ENCODE data around the gene SNRNP70. TPM values are rescaled to one million over a fixed set of nuclear protein-coding genes. Genes with fewer than 3 reads are reported as not detected.

The SNRNP70 gene
- total and polyA plus RNA-seq, 2 of the 13 experiments (the other 11 are each of a cell fraction or from before 2014, with no cell fraction given) = 150 to 210 TPM

- TF ChIP-seq ZFP36 (IDR thresholded peaks at IDR 0.05; ENCODE audit: borderline replicate concordance, low read depth, low read length, partially characterized antibody) (no peak), POLR2A (IDR thresholded peaks at IDR 0.05; ENCODE audit: insufficient read depth in 1 of 2, low read depth in 2 of 2, low read length in 2 of 2) (peak; percentile 56 to 80), PAF1 (CRISPR knock-in tag; IDR thresholded peaks at IDR 0.05) (no peak), EHMT2 (IDR thresholded peaks at IDR 0.05; ENCODE audit: borderline replicate concordance, low read depth, low read length) (no peak), ISL2 (CRISPR knock-in tag; IDR thresholded peaks at IDR 0.05) (peak; percentile 62; the same call in 1 of the 2 replicates), THRA (CRISPR knock-in tag; IDR thresholded peaks at IDR 0.05; ENCODE audit: borderline replicate concordance) (no peak; the same call in 1 of the 2 replicates), ONECUT2 (CRISPR knock-in tag; IDR thresholded peaks at IDR 0.05) (no peak), ZBTB1 (CRISPR knock-in tag; IDR thresholded peaks at IDR 0.05; ENCODE audit: borderline replicate concordance) (no peak), NBN (conservative IDR thresholded peaks at IDR 0.05) (no peak), FOXJ3 (CRISPR knock-in tag; IDR thresholded peaks at IDR 0.05; ENCODE audit: borderline replicate concordance) (no peak), SRY (CRISPR knock-in tag; IDR thresholded peaks at IDR 0.05) (peak; percentile 58; the same call in 1 of the 2 replicates), MTF2 (CRISPR knock-in tag; IDR thresholded peaks at IDR 0.05; ENCODE audit: borderline replicate concordance) (no peak), ZMYM2 (CRISPR knock-in tag; IDR thresholded peaks at IDR 0.05) (peak; percentile 69; the same call in 1 of the 2 replicates), ATF3 (CRISPR knock-in tag; IDR thresholded peaks at IDR 0.05) (peak; percentile 86), THAP9 (CRISPR knock-in tag; IDR thresholded peaks at IDR 0.05; ENCODE audit: borderline replicate concordance) (peak; percentile 65; the same call in 1 of the 2 replicates), ERF (CRISPR knock-in tag; IDR thresholded peaks at IDR 0.05) (peak; percentile 68; the same call in 1 of the 2 replicates), ZNF232 (CRISPR knock-in tag; IDR thresholded peaks at IDR 0.05; ENCODE audit: borderline replicate concordance) (peak; percentile 62; the same call in 1 of the 2 replicates), HINFP (CRISPR knock-in tag; IDR thresholded peaks at IDR 0.05; ENCODE audit: low read depth) (peak; percentile 80; the same call in 1 of the 2 replicates)
Observed at GRCh38 chr19:49118565-49119410, 33.5 kb downstream of the SNRNP70 start, which contains the start of gene C19orf73 (continued).
